GM21723 (cell line): ENCODE measurements around the gene EPN2.

Experiments
- ATAC-seq: cut with Tn5 transposase; IDR thresholded peaks from one replicate; pipeline ENCODE4 v1.9.1; 2021; ENCODE audit warnings: mild to moderate bottlenecking, moderate library complexity; ENCODE audit not compliant: unreplicated experiment

EPN2 gene

DNA sequence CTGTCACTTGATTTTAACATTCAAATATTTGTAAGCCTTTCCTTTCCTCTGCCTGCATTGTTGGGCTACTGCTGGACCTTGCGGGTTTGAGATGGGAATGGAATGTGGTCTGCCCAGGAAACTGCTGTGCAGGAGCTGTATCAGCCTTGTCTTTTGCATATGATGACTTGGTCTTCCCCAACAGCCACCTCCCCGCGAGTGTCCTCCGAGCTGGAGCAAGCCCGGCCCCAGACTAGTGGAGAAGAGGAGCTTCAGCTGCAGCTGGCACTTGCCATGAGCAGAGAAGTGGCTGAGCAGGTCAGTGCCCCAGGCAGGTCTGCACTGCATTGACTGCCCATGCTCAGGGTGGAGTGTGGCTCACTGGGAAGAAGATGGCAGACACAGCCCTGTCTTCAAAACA lies 72.5 kb downstream of the EPN2 start:
- no peak for ATAC-seq

DNA sequence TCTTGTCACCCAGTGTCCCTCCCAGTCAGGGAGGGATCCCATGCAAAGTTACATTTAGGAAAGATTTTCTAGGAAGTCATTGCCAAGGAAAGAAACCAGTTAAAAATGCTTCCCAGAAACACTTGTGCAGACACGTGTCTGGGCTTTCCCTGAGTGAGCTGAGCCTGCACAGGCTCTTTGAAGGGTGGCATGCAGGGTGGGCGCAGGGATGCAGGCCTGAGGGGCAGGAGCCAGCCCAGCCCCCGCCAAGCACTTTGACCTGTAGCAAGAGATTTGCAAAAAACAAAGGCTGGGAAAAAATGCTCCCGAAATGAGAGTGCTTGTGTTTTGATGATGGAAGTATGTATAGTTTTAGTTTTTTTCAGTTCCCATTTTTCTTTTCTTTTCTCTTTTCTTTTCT lies 73.0 kb downstream of the EPN2 start:
- ATAC-seq: no peak

DNA sequence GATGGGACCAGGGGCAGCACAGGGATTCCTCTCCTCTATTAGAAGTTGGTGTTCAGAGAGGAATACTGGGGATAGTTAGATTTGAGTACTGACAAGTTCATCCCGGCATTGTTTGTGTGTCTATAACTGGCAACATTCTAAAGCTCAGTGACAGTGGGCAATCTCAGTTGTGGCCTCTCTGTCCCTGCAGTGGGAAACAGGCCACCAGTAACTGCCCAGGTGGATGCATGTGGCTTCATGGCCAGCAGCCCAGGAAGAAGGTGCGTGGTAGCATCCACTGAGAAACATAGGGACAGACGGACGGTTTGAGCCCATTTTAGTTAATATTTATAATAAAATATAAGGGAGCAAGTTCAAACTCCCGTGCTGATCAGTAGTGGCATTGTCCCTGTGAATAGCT lies 73.8 kb downstream of the EPN2 start:
- no peak for ATAC-seq

DNA sequence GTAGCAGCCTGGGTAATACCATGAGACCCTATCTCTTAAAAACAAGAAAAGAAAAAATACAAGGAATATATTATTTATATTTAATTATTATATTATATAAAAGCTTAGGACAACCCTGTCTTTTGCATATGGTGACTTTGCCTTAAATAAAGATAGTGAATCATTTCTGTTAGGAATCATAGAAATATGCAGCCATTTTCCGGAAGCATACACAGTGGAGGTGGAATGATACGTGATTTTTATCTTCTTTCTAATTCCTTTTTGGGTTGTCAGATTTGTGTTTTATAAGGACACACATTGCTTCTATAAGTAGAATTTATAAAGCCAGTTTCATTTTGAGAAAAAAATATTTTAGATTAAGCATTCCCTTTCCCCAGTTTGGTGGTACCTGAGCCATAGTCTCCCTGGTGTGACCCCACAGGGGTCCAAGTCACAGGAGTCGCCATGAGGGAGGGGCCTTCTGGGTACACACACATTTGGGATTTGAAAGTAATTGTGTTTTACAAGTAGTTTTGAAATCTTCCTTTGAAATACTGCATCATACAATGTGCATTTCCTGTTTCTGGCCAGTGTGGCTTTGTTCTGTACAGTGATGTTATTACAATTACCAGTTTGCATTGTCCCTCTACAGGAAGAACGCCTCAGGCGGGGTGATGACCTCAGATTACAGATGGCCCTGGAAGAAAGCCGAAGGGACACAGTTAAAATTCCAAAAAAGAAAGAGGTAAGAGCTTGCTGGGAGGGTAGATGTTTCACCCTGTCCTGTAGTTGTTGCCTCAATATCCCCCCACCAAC lies 74.5 kb downstream of the EPN2 start:
- ATAC-seq: no peak

DNA sequence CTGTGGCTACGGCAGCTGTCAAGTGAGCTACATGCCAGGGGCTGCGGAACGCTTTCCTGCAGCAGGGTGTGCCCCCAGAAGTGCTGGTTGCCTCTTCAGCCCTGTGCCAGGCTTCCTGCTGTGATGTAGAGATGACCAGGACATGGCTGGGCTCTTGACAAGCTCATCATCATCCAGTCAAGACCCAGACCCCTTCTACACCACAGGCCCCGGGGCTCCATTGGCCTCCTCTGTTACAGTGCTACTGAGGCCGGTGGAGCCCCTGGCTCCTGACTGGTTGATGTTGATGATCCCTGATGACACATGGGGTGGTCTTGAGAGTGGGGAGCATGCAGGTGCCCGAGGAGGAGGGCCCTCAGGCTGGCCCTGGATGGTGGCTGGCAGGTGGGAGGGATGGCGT lies 75.2 kb downstream of the EPN2 start:
- ATAC-seq: no peak

DNA sequence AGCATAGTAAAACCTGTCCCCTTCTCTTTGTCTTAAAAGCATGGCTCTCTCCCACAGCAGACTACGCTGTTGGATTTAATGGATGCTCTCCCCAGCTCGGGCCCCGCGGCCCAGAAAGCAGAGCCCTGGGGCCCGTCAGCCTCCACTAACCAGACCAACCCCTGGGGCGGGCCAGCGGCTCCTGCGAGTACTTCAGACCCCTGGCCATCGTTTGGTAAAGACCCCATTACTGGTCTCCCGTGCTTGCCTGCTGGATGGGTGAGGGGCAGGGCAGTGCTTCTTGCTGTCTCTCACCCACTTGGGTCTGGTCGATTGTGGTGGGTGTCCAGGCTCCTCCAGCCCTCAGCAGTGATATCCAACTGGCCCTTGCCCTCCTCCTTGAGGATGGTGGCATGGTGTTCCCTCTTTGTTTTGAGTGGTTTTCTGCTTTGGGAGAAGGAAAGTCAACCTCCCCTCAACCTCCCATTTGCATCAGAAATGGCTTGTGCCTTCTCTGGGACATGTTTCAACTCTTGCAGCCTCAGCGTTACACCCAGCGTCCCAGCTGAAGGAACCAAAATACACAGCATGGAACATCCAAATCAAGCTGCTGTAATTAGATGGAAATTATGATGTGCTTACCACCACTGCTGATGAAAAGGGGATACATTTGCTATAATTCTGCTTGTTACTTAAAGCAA lies 76.0 kb downstream of the EPN2 start:
- ATAC-seq: no peak

DNA sequence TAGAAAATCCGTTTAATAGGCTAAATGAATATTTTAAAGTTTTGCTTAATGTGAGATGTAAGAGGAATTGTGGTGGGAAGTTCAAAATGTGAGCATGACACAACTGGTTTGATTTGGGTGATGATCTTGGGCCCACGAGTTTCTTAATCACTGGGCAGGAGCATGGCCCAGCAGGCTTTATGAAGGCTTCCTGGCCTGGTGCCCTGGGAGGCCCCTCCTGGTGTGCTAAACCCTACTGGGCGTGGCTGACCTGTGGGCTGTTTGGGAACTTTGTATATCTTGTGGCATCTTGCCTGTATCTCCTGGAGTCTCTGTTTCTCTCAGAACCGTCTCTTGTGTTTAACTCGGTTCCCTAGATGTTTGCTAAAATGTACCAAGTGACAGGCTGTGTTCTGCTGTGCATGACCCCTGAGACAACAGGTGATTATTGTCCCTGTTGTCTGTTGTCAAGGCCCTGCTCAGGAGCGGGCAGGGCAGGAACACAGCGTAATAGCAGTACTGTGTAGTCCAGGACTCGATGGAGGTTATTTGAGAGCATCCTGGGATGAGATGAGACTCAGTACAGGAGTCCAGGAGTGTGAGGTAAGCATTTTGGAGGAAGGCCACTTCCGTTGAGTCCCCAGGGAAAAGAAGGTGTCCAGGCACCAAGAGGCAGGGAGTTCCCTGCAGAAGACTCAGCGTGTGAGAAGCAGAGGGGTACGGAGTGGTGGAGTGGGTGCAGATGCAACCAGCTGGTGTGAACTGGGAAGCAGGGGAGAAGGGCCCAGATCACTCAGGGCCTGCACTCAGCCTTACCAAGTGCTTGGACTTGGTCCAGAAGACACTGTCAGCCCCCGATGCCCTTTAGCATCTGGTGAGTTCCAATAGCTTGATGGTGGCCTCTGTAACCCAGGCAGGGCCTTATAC lies 76.8 kb downstream of the EPN2 start:
- ATAC-seq: no peak

DNA sequence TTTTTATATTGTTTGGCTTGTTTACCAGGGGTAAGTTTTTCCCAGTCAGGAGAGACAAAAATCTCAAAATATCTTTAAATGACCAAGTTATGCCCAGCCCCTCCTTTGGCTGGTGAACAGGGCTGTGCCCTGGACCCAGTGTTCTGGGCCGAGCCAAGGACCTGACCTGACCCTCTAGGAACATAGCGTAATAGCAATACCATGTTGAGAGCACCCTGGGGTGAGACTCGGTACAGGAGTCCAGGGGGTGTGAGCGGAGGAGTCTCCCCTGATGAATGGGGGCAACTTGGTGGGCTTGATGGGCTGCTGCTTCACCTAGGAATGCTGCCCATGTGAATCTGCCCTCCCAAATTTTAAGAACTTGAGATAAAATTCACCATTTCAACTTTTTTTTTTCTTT lies 77.9 kb downstream of the EPN2 start:
- no peak for ATAC-seq

DNA sequence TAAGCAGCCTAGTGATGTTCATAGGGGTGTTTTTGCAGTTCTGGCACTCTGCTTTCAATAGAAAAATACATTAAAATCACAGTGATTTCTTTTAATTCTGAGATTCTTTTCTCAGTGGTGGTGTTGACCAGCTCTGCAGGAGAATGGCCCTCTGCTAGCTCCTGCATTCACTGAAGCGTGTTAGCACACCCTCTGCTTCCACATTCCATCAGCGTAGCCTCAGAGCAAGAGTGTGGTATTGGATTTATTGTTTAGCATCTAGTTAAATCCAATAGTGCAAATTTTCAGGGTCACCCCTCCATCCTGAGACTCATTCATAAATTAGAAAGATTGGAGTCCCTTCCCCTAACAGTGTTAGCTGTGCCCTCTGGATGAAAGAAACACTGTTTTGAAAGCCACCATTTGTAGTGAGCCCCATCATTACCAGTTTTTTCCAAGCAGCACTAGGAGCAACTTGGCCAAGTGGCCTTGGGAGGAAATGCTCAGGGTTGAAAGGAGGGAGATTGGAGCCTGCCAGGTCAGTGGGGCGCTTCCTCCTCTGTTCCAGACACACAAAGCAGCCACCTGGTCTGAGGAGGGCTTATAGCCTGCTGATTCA lies 79.7 kb downstream of the EPN2 start:
- ATAC-seq: no peak

DNA sequence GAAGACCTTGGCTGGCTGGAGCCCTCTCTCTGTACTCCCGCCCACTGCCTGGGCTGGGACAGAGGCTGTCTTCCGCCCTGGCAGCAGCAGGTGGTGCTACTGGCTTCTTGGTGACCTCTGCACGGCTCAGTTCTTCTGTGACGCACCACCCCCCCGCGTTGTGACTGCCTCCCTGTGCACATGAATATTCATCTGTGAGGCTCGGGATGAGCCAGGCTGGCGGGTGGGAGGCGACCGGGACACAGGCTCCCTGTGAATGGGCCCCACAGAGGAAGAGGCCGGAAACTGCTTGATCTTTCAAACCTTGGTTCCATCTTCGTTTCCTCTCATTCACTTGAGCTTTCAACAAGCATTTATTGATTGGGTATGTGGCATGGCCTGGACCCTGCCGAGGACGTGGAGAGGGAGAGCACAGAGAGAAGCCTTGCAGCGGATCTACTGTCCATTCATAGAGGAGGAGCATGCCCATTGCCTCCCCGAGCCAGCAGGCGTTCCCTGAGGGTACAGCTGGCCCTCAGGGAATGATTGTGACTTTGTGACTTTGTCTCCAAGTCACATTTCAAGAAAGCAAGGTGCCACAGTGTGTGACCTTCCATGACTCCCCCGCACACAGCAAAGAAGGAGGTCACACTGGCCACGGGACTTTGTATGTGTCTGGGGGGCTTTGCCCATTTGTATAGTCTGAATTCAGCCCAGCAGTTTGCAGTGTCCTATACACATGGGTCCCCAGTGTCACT lies 80.4 kb downstream of the EPN2 start:
- no peak for ATAC-seq

DNA sequence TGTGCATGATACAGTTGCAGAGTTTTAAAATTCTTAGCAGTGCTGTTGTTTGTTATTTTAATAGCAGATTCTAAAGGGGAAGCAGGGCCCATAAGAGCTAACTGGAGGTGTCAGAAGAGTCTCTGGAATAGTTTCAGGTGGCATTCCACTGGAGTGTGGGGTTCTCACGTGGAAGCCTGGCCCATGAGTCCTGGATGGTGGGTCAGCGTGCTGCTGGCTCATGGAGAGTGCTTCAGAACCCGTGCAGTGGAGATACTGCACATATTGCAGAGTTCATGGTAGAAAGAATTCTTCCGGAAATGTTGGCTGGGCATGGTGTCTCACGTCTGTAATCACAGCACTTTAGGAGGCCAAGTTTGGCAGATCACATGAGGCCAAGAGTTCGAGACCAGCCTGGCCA lies 81.4 kb downstream of the EPN2 start:
- ATAC-seq: no peak

DNA sequence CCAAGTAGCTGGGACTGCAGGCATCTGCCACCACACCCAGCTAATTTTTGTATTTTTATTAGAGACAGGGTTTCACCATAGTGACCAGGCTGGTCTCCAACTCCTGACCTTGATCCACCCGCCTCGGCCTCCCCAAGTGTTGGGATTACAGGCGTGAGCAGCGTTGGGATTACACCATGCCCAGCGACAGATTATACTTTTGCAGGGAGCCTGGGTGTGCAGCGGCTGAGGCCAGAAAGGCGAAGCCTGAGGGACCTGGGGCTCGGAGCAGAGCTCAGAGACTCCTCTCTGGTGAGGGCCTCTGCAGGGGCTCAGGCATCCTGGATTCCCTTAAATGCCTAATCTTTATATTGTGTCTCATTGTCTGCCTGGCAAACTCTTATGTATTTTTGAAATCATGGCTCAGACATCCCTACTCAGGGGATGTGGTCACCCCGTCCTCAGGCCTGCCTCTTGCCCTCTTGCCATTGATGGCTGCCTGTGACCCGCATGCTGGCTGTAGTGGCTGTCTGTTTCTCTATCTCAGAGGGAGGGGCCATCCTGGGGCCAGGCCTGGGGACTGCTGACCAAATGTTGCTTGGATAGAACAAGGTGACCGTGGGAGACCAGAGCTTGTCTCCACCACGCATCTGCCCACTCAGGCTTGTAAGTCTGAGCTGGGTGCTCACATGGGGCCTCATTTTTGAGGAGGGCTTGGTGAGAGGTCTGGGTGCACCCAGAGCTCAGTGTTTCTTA lies 82.8 kb downstream of the EPN2 start:
- ATAC-seq: no peak

DNA sequence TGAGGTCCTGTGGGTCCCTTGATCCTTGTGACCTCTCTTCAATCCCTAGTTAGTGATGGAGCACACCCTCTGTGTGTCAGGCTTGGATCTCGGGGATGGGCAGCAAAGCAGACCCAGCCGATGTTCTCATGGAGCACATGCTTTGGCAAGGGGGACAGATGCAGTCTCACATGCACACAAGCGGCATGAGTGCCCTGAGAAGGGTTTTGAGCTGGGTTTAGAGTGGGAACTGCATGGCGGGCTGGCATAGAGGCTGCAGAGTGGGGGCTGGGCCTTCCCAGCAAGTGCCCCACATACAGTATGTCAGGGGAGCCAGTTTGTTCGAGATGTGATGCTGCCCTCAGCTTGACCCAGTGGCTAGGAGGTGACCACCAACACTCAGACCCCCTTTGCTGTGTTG lies 83.7 kb downstream of the EPN2 start:
- ATAC-seq: no peak

DNA sequence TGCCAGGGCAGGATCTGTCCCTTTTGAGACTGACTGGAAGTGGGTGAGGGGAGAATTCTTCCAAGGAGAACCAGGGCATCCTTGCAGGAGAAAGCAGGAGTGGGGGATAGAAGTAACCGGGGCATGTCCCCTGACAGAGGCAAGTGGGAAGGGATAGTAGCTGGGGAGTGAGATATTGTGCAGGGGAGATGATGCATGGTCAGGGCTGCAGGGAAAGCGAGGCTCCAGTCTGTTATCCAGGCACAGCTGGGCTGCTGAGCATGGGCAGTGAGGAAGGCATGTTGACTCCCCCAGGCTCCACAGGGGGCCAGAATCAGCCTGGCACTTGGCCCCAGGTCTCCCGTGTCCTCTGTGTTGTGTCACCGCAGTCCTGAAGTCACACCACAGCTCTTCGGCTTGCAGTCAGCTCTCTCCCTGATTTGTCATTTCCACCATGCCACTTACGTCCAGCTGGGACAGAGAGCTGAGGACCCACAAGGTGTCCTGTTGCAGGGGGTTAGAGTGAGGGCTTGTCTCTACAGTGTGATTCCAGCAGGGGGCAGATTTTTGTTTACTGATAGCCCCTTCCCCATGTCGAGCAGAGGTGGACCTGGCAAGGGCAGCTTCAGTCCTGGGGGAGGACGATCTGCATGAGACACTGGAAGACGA lies 84.4 kb downstream of the EPN2 start:
- ATAC-seq: no peak

DNA sequence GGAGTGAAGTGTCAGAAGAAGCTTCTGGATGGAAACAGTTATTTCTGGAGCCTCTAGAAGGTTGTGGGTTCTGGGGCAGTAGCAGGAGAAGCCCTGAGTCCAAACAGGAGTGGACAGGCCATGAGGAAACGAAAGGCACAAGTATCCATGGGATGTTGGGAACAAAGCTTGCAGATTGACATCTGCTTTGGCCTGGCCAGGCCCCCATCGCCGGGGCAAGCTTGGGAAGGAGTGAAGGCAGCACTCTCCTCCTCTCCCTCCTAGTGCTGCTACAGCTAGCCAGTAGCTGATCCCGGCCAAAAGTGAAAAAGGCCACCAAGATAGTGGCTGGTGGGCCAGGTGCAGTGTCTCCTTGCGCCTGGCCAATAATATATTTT lies 85.0 kb downstream of the EPN2 start:
- no peak for ATAC-seq

DNA sequence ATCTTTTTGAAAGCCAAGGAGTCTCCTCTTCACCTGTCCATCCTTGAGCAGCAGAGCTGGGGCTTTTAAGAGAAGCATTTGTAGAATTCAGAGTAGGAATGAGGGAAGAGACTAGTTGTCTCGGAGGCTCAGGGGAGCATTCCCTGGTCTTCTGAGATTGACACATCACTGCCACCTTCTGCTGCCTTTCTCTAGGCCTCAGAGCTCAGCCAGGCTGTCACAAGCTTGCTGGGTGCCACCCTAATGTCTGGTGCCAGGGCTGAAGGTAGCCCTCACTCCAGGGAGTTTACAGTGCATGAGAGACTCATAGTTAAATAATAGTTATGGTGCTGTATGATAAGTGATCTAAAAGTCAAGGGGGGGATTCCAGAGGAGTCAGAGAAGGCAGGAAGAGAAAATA lies 85.7 kb downstream of the EPN2 start:
- ATAC-seq: no peak

DNA sequence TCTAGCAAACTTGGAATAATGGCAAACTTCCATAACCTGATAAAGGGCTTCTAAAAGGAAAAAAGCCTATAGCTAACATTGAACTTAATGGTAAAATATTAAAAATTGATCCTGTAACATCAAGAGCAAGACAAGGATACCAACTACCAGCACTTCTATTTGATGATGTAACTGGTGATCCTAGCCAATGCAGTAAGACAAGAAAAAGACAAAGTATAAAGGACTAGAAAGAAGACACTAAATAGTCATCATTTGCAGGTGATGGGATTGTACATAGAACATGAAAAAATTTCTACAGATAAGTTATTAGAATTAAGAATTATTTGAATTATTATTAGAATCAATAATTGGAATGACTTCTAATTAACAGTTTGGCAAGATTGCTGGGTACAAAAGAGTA lies 88.4 kb downstream of the EPN2 start:
- ATAC-seq: no peak

DNA sequence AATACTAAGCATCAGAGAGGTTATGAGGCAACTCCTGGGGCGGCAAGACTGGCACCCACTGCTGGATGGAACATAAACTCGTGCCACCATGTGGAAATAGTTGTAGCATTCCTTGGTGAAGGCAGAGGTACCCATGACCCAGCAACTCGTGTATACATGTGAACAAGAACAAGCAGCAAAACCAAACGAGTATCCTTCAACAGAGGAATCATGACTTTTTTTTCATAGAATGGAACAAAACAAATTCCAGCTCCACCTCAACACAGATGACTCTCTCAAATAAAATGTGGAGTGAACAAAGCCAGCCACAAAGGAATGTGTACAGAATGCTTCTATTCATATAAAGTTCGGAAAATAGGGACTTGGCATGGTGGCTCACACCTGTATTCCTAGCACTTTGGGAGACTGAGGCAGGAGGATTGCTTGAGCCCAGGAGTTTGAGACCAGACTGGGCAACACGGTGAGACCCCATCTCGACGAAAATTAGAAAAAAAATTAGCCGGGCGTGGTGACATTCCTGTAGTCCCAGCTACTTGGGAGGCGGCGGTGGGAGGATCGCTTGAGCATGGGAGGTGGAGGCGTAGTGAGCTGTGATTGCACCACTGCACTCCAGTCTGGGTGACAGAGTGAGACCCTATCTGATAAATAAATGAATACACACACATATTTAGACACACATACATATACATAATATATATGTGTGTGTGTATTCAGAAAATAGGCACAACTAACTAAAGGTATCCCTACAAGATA lies 90.0 kb downstream of the EPN2 start:
- ATAC-seq: no peak
